NCI-H1092 (cell line): Measurements from ENCODE around the gene ZNF511.
"Not testable (repeated sequence)": the region's sequence is repeated elsewhere in the genome, so short reads cannot be mapped to it uniquely, and the experiment has no call there.

Experiments
- DNase-seq: peaks from one replicate; lab custom pipeline; 2025; lab: John Stamatoyannopoulos, UW

The ZNF511 gene

GRCh38 chr10:133308421-133309099, at the start of gene ZNF511, which contains the start of gene TUBGCP2:
Gene ZNF511 (plus strand): TSS chr10:133308914. CDS start chr10:133308944, 30 bp downstream.
Gene TUBGCP2 (minus strand): TSS chr10:133308872. CDS start chr10:133302941, 5,931 bp downstream.
- DNase-seq, result peak; percentile 62

DNA sequence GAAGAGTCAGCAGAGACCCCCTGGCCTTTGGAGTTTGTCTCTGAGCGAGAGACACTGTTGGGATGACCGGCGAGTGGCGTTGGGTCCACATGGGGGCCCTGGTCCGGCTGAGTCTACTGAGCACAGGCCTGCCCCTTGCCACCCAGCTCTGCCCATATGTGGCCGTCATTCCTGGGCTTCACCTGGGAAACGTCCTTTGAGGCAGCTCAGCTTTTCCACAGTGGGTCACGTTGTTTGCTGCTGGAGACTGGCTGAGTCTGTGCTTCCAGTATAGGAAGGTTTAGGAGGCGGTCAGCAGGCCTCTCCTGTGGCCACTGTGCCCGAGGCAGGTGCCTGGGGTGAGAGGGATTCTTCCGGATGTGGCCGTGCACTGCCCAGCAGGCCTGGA, 49.1 kb upstream of the ZNF511 start:
- no peak for DNase-seq

GRCh38 chr10:133260895-133261725, 47.6 kb upstream of the ZNF511 start:
- no peak for DNase-seq

GRCh38 chr10:133261726-133262325, 46.9 kb upstream of the ZNF511 start:
- DNase-seq, result no peak

- DNase-seq, result no peak
Observed at GRCh38 chr10:133262696-133263095, 46.0 kb upstream of the ZNF511 start.

- DNase-seq, result no peak
Observed at GRCh38 chr10:133263674-133264073, 45.0 kb upstream of the ZNF511 start.

DNA sequence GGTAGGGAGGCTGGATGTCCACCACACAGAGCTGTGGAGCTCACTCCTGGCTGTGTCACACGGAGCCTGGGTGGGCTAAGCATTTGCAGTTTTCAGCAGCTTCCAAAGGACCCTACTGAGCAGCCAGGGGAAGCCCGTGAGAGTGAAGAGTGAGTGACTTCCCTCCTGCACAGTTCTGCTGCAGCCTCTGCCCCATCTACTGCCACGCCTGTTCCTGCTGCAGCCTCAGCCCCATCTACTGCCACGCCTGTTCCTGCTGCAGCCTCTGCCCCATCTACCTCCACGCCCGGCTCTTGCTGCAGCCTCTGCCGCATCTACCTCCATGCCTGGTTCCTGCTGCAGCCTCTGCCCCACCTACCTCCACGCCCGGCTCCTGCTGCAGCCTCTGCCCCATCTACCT, 44.3 kb upstream of the ZNF511 start:
- DNase-seq, result no peak

GRCh38 chr10:133265052-133265451, 43.7 kb upstream of the ZNF511 start:
- DNase-seq, result not testable (repeated sequence)

DNA sequence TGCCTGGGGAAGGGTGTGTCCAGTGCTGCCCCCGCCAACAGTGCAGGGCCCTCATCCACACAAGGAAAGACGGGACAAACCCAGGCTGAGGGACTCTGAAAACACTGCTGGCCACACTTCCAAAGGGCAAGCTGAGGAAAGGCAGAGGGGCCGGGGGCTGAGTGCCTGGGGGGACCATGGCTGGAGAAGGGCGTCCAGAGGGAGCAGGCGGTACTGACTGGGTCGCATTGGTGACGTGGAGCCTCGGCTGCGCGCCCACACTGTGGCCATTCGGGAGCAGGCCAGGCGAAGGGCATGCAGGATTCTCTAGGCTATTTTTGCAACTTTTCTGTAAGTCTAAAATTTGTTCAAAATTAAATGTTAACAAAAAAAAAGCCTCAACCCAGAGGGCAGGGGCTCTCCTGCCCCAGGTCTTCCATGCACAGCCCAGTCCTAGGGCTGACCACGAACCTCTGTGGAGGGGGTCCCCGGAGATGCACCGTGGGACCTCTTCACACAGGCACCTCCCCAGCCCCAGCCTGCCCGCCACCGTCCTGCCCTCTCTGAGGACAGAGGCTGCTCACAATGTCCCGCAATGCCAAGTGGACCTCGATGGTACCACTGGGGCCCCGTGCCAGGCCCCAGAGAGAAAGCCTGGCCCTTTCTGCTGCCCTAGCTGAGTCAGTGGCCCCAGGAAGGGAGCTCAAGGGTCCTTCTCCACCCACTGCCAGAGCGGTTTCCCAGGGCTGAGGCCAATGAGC, 42.5 kb upstream of the ZNF511 start:
- DNase-seq, result no peak

GRCh38 chr10:133267293-133267692, 41.4 kb upstream of the ZNF511 start:
- DNase-seq, result no peak

DNA sequence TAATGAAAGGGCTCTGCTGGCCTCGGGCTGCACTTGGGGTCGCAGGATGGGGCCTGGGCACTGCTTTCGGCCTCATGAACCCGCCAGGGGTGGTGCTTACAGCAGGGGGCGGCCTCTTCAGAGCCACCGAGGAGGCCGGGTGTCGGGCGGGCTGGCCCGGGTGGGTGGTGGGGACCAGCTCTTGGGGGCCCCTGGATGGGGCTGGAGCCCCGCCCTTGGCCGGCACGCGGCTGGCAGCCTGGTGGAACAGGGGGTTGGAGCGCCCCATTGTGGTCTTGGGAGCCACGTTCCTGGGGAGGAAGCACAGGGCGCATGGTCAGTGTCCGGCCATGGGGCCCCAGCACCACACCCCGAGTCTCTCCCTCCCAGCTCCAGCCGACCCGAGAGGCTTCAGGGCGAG, 40.9 kb upstream of the ZNF511 start:
- no peak for DNase-seq

DNA sequence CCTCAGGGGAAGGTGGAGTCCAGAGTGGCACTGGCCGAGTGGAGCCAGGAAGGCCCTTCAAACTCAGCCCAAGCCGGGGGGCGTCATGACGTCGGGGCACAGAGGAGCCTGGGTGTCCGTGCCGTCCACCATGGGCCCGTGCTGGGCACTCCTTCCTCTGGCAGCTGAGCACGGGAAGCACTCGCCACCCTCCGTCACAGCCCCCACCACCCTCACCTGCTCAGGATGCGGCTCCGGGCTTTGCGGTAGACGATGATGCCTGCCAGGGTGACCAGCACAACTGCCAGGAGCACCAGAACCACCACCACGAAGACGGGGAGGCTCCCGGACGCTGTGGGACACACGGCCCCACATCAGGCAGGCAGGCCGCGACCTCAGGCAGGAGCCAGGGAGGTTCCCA, 40.2 kb upstream of the ZNF511 start:
- DNase-seq, result no peak

- no peak for DNase-seq
Observed at GRCh38 chr10:133269367-133269766, 39.3 kb upstream of the ZNF511 start.

DNA sequence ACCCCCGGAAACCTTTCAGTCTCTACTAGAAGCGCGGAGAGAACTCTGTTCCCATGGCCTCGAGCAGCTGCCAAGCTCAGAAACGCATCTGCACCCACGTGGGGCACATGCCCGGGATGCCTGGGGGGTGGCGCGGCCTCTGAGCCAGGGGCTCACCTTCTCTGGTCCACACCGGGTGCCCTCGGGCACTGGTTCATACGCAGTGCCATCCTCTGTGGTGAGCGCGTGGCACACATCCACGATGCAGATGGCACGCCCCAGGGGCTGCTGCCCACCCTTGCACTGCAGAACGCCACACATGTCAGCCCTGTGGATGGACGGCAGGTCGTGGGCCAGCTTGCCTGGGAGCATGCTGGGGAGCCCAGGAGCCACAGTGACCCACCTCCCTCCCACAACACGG, 38.5 kb upstream of the ZNF511 start:
- no peak for DNase-seq

GRCh38 chr10:133270773-133271297, 37.9 kb upstream of the ZNF511 start:
- no peak for DNase-seq

DNA sequence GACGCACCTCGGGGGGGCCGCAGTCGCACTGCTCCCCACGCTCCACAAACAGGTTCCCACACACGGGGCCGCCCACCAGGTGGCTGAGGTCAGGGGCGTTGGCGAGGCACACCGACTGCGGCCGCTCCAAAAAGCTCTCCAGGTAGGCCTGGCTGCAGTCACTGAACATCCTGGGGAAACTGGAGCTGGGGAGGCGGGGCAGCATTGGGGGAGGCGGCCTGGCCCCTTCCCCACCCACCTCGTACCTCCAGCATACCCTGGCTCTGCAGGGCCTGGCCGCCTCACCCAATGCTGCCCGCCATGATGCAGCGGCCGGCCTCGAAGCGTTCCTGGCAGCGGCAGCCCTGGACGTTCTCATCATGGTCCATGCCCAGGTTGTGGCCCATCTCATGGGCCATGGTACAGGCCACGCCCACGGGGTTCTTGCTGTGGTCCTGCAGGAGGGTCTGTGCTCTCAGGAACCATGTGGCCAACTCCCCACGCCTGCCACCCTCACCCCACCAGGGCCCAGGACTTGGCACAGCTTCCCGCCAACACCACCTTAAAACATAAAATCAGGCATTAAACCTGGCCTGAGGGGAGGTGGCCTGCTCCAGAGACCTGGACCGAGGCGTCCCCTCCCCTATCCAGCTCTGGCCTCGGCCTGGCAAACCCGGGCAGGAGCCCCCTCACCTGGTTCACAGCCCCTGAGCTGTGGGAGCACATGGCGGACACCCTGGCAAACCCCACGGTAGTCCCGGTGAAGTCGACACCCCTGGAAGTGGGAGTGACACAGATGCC, 37.0 kb upstream of the ZNF511 start:
- no peak for DNase-seq

DNA sequence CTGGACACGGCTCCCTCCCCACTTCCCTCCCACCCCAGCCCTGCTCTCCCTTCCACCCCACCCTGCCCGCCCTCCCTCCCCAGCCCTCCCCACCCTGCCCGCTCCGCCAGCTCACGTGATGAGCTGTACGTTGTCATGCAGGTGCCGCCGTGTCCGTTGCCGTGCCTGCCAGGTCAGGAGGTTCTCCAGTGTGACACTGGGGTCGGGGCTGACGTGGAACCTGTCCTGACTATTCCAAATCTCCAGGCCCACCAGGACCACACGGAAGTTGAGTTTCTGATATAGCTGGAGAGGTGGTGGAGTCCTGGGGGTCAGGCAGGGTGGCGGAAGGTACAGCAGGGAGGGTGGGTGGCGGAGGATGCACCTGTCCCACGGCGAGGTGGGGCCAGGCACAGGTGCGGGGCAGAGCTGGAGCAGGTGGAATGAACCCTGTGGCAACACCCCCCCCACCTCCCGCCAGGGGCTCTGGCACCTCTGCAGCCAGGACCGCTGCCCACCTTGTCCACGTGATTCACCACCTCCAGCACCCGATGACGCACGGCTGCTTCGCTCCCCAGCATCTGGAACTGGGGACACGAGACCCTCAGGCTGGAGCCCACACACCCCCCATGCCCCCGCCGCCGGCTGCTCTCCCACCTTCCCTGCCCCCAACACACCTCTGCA, 36.3 kb upstream of the ZNF511 start:
- no peak for DNase-seq

DNA sequence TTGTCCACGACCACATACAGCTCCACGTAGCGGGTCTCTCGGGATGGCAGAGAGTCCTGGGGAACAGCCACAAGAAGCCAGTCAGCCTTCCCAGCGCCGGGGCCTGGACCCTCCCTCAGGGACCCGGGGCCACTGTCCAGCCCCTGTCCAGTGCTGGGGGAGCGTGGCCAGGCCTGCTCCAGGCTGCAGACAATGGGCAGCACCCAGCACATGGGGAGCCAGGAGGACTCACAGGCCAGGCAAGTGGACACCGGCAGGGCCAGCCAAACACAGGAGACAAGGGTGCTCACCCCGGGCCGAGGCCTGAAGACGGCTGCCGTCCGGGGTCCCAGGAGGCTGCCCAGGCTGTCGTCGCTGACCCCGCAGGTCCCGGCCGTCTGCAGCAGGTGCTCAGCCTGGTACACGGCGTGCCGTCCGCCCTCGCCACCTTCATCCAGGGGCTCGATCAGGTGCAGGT, 35.7 kb upstream of the ZNF511 start:
- no peak for DNase-seq

GRCh38 chr10:133273534-133274143, 35.1 kb upstream of the ZNF511 start:
- DNase-seq, result no peak
